PC-3 (cell line): Measurements from ENCODE around the gene HMOX2. TPM values are rescaled to one million over a fixed set of nuclear protein-coding genes. Genes with fewer than 3 reads are reported as not detected.

Experiments
- ATAC-seq: fragments of 200-7000 bp; cut with Tn5 transposase; 2 replicates; pipeline ENCODE4 v1.9.1; 2020; ENCODE audit warnings: mild to moderate bottlenecking, moderate library complexity
- BruUV-seq: library from RNA; stranded (reverse); fragments of 400-500 nt; replicated peaks from 2 replicates; lab custom pipeline; 2021; lab: Mats Ljungman, UMichigan
- CTCF ChIA-PET: fragments of 300-600 bp; sonication (Branson Sonifier 250); formaldehyde crosslinking; loops from one replicate; lab custom pipeline; 2022; ENCODE audit warnings: antibody characterized with exemption; lab: Charles Lee
- POLR2A ChIA-PET: fragments of 300-600 bp; sonication (Branson Sonifier 250); formaldehyde crosslinking; loops from one replicate; lab custom pipeline; 2022; ENCODE audit warnings: antibody characterized with exemption; ENCODE audit not compliant: unreplicated experiment; lab: Charles Lee
- DNase-seq: peaks from one replicate; pipeline ENCODE4 v3.0.0-alpha.2; 2015
- H2AFZ ChIP-seq: fragments of 300-600 bp; sonication (generic); 2 replicates; pipeline ENCODE4 v1.6.0; 2016; ENCODE audit warnings: antibody characterized with exemption, low read length
- H3F3A ChIP-seq: fragments of 300-600 bp; sonication (generic); one replicate; pipeline ENCODE4 v1.6.0; 2017; ENCODE audit warnings: antibody characterized with exemption, low read length, control low read depth, mild to moderate bottlenecking; ENCODE audit not compliant: unreplicated experiment
- H3K27ac ChIP-seq: fragments of 300-600 bp; sonication (generic); 2 replicates; pipeline ENCODE4 v1.5.1; 2016; ENCODE audit warnings: mild to moderate bottlenecking, low read length
- H3K27me3 ChIP-seq: fragments of 300-600 bp; sonication (generic); 2 replicates; pipeline ENCODE4 v1.6.1; 2016; ENCODE audit warnings: low read length, mixed read lengths
- H3K36me3 ChIP-seq: fragments of 300-600 bp; sonication (generic); 2 replicates; pipeline ENCODE4 v1.6.1; 2016; ENCODE audit warnings: low read depth, mixed run types, low read length, mixed read lengths
- H3K4me1 ChIP-seq: fragments of 300-600 bp; sonication (generic); 2 replicates; pipeline ENCODE4 v1.5.1; 2016; ENCODE audit warnings: low read length; ENCODE audit not compliant: insufficient read depth
- H3K4me2 ChIP-seq: fragments of 300-600 bp; sonication (generic); 2 replicates; pipeline ENCODE4 v1.6.0; 2016; ENCODE audit warnings: low read length
- H3K4me3 ChIP-seq: fragments of 300-600 bp; sonication (generic); 2 replicates; pipeline ENCODE4 v1.5.1; 2016; ENCODE audit warnings: mild to moderate bottlenecking, low read length, mixed read lengths
- H3K79me2 ChIP-seq: fragments of 300-600 bp; sonication (generic); 2 replicates; pipeline ENCODE4 v1.6.1; 2017; ENCODE audit warnings: low read length, mixed read lengths
- H3K9ac ChIP-seq: fragments of 300-600 bp; sonication (generic); 2 replicates; pipeline ENCODE4 v1.6.0; 2016; ENCODE audit warnings: mild to moderate bottlenecking, low read length
- H3K9me2 ChIP-seq: fragments of 300-600 bp; sonication (generic); replicated peaks from 2 replicates; pipeline ENCODE4 v1.6.1; 2016; ENCODE audit warnings: mixed run types, low read length, mixed read lengths
- H3K9me3 ChIP-seq: fragments of 300-600 bp; sonication (generic); 2 replicates; pipeline ENCODE4 v1.6.1; 2016; ENCODE audit warnings: low read length, mixed read lengths
- H4K20me1 ChIP-seq: fragments of 300-600 bp; sonication (generic); 2 replicates; pipeline ENCODE4 v1.6.1; 2016; ENCODE audit warnings: low read length, mixed read lengths
- EZH2 ChIP-seq: fragments of 300-600 bp; sonication (generic); IDR thresholded peaks from one replicate; pipeline ENCODE4 v1.6.1; 2017; ENCODE audit warnings: antibody characterized with exemption, mild to moderate bottlenecking, low read length; ENCODE audit not compliant: unreplicated experiment
- EZH2phosphoT487 ChIP-seq: fragments of 300-600 bp; sonication (generic); IDR thresholded peaks from 2 replicates; pipeline ENCODE4 v1.6.1; 2018; ENCODE audit warnings: mild to moderate bottlenecking, antibody characterized with exemption, low read length, borderline replicate concordance
- intact Hi-C: fragments of 100-400 bp; cut with micrococcal nuclease; formaldehyde crosslinking; loops from 2 replicates; pipeline ENCODE4 v1.9.0; 2023
- total RNA-seq: library from RNA; depleted of rRNA; stranded (reverse); fragments of >200 nt; gene quantifications from 2 replicates; pipeline ENCODE4 v1.2.3, GENCODE V29; 2014
- TF ChIP-seq, protein P1 (sequence below): fragments of 300-600 bp; sonication (generic); conservative IDR thresholded peaks from 2 replicates; pipeline ENCODE4 v1.5.1; 2017; ENCODE audit warnings: antibody characterized with exemption, low read depth, mild to moderate bottlenecking, low read length

Gene HMOX2
- total RNA-seq, 1 experiment from 2014 or later: 86.9 TPM

DNA sequence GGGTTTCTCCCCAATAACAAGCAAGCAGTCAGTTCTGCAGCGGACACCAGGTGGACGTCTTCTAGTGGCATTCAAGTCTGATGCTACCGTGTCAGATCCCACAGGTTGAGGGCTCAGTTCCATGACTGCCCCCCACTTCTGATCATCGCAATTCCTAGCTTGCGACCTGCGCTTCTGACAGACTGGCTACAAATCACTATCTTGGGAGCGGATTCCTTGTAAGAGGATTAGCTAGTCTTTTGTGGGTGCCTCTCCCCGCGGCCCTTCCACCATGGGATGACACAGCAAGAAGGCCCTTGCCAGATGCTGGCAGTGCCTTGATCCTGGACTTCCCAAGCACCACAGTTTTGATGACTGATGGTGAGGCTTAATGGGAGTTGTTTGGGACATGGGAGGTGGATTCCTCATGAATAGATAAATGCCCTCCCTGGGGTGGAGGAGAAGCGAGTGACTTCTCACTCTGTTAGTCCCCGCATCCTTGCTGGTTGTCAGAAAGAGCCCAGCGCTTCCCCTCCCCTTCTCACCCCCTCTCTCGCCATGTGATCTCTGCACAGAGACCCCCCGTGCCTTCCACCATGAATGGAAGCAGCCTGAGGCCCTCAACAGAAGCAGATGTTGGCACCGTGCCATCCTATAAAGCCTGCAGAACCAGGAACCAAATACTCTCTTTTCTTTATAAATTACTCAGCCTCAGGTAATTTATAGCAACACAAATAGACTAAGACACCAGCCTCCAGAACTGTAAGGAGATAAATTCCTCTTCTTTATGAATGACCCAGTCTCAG, 43.3 kb downstream of the HMOX2 start:
- H3K9ac ChIP-seq: no peak overlapping the region
- H3K27me3 ChIP-seq: no peaks in the 10 kb centered on the region
- no peaks in the 10 kb centered on the region for H3K79me2 ChIP-seq
- no peaks in the 10 kb centered on the region for H3F3A ChIP-seq
- ATAC-seq: no peak
- no peaks in the 10 kb centered on the region for H3K9me3 ChIP-seq
- intact Hi-C loops: no loop called here
- H3K4me3 ChIP-seq: no peak overlapping the region
- no peaks in the 10 kb centered on the region for H3K9me2 ChIP-seq
- ChIA-PET POLR2A (no interaction called here), CTCF (no interaction called here)
- TF ChIP-seq, protein P1, sequence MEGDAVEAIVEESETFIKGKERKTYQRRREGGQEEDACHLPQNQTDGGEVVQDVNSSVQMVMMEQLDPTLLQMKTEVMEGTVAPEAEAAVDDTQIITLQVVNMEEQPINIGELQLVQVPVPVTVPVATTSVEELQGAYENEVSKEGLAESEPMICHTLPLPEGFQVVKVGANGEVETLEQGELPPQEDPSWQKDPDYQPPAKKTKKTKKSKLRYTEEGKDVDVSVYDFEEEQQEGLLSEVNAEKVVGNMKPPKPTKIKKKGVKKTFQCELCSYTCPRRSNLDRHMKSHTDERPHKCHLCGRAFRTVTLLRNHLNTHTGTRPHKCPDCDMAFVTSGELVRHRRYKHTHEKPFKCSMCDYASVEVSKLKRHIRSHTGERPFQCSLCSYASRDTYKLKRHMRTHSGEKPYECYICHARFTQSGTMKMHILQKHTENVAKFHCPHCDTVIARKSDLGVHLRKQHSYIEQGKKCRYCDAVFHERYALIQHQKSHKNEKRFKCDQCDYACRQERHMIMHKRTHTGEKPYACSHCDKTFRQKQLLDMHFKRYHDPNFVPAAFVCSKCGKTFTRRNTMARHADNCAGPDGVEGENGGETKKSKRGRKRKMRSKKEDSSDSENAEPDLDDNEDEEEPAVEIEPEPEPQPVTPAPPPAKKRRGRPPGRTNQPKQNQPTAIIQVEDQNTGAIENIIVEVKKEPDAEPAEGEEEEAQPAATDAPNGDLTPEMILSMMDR: no peak
- TF ChIP-seq EZH2 (no peak), EZH2phosphoT487 (no peak)
- no peak overlapping the region for H2AFZ ChIP-seq
- no peak for DNase-seq
- no peak overlapping the region for H3K27ac ChIP-seq
- no peaks in the 10 kb centered on the region for H3K36me3 ChIP-seq
- no peaks in the 10 kb centered on the region for H3K4me1 ChIP-seq
- H4K20me1 ChIP-seq: no peaks in the 10 kb centered on the region
- no TSS peak for BruUV-seq
- no peak overlapping the region for H3K4me2 ChIP-seq

GRCh38 chr16:4520913-4521312, 44.7 kb downstream of the HMOX2 start:
- no peaks in the 10 kb centered on the region for H3F3A ChIP-seq
- no peaks in the 10 kb centered on the region for H3K36me3 ChIP-seq
- H3K4me1 ChIP-seq: no peaks in the 10 kb centered on the region
- no peaks in the 10 kb centered on the region for H3K9me2 ChIP-seq
- no peak overlapping the region for H3K27ac ChIP-seq
- no peak overlapping the region for H3K4me3 ChIP-seq
- no peak for ATAC-seq
- CTCF ChIA-PET: no interaction called here
- DNase-seq: no peak
- no peaks in the 10 kb centered on the region for H3K79me2 ChIP-seq
- intact Hi-C loops: no loop called here
- H3K9me3 ChIP-seq: no peaks in the 10 kb centered on the region
- TF ChIP-seq EZH2phosphoT487 (no peak), EZH2 (no peak)
- TF ChIP-seq, protein P1: no peak
- no peaks in the 10 kb centered on the region for H3K27me3 ChIP-seq
- no TSS peak for BruUV-seq
- POLR2A ChIA-PET: interaction anchor here (0.7 kb wide), 1 partner anchor 71 kb away, joined by 4 read pairs; no protein-coding TSS in a partner anchor
- H3K9ac ChIP-seq: no peak overlapping the region
- H3K4me2 ChIP-seq: no peak overlapping the region
- H4K20me1 ChIP-seq: no peaks in the 10 kb centered on the region
- no peak overlapping the region for H2AFZ ChIP-seq

DNA sequence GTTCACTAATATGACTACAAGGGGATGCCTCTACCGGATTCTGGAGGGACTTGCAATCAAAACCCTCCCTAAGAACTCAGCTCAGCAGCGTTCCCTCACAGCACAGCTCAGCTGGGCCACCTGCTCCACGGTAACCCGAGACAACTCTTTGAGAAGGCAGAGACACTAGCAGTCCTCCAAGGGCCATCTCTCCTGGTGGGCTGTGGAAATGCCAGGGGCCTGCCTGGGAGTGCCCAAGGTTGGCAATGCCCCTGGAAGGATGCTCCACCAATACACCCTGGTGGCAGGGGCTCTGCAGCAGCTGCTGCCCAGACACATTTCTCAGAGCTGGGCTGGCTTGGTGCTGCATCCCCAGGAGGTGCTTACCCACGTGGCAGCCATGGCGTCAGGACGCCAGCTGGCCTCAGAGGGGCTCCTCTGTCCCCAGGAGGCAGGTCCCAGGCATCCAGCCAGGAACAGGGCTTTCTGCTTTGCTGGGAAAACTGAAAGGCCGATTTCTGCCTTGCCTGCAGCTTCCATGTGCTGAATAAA, 45.9 kb downstream of the HMOX2 start:
- no peaks in the 10 kb centered on the region for H3F3A ChIP-seq
- no peak for ATAC-seq
- H3K9me2 ChIP-seq: no peaks in the 10 kb centered on the region
- H3K4me3 ChIP-seq: no peak overlapping the region
- no peak for TF ChIP-seq EZH2phosphoT487
- TF ChIP-seq, protein P1: no peak
- no peak for TF ChIP-seq EZH2
- intact Hi-C loops: no loop called here
- ChIA-PET CTCF (no interaction called here), POLR2A (no interaction called here)
- no peaks in the 10 kb centered on the region for H3K27me3 ChIP-seq
- BruUV-seq: no TSS peak
- H3K36me3 ChIP-seq: no peaks in the 10 kb centered on the region
- no peaks in the 10 kb centered on the region for H3K79me2 ChIP-seq
- H3K4me1 ChIP-seq: no peaks in the 10 kb centered on the region
- no peak overlapping the region for H3K4me2 ChIP-seq
- H3K27ac ChIP-seq: no peak overlapping the region
- no peaks in the 10 kb centered on the region for H3K9me3 ChIP-seq
- no peak overlapping the region for H3K9ac ChIP-seq
- no peak overlapping the region for H2AFZ ChIP-seq
- no peaks in the 10 kb centered on the region for H4K20me1 ChIP-seq
- DNase-seq: no peak
